Measurements from ENCODE around the gene EXOC6B. TPM values are rescaled to one million over a fixed set of nuclear protein-coding genes. Genes with fewer than 3 reads are reported as not detected.

EXOC6B gene
- total and polyA plus RNA-seq, 2 of the 8 experiments (the other 6 are each of a cell fraction or from before 2014, with no cell fraction given), result 13.5 to 33.0 TPM

GRCh38 chr2:72548081-72548764, 277.6 kb downstream of the EXOC6B start:
- FAIRE-seq (no peak), DNase-seq (ENCODE audit: low read depth in 1 of 2, low spot score in 2 of 2) (no peak)
- Histone ChIP-seq H3K79me2 (ENCODE audit: control insufficient read depth in 1 of 2, insufficient read depth in 2 of 2, low read length in 2 of 2) (no peaks in the 10 kb centered on the region), H3K23me2 (ENCODE audit: low read depth, low read length) (no peaks in the 10 kb centered on the region), H3K4me1 (replicated peaks in 1 of 4; ENCODE audit: control insufficient read depth in 3 of 4, insufficient read depth in 4 of 4, low read length in 3 of 4) (no peaks in the 10 kb centered on the region), H4K8ac (ENCODE audit: extremely low read depth, insufficient read depth, low read length) (no peak overlapping the region), H3K9me3 (ENCODE audit: insufficient read depth in 2 of 2, low read depth in 1 of 2, low read length in 1 of 2) (no peaks in the 10 kb centered on the region), H4K5ac (ENCODE audit: insufficient read length, low read depth, low read length) (no peak overlapping the region), H4K91ac (replicated peaks; ENCODE audit: insufficient read length, low read length) (no peak overlapping the region), H2BK12ac (ENCODE audit: low read depth, low read length) (no peak overlapping the region), H2BK5ac (ENCODE audit: low read depth, low read length) (no peak overlapping the region), H3K27me3 (replicated peaks in 1 of 4; ENCODE audit: control insufficient read depth in 3 of 4, extremely low read depth in 1 of 4, insufficient read depth in 3 of 4, low read length in 3 of 4) (no peaks in the 10 kb centered on the region), H3K27ac (ENCODE audit: low read depth, low read length) (no peak overlapping the region), H2BK120ac (replicated peaks; ENCODE audit: low read depth, low read length) (no peak overlapping the region), H3K14ac (ENCODE audit: insufficient read length) (no peak overlapping the region), H2AFZ (ENCODE audit: low read length) (no peak overlapping the region), H3K4me2 (ENCODE audit: insufficient read depth in 1 of 2, low read depth in 2 of 2, low read length in 2 of 2) (no peak overlapping the region), H3K36me3 (ENCODE audit: control insufficient read depth in 2 of 4, insufficient read depth in 4 of 4, low read length in 3 of 4) (no peaks in the 10 kb centered on the region), H2BK20ac (ENCODE audit: low read length) (no peak overlapping the region), H3K56ac (replicated peaks; ENCODE audit: insufficient read length, low read depth, low read length) (no peak overlapping the region), H3K9ac (replicated peaks in 1 of 4; ENCODE audit: extremely low read depth in 1 of 4, low read depth in 3 of 4, low read length in 3 of 4) (no peak overlapping the region), H3K4ac (replicated peaks; ENCODE audit: insufficient read length, low read depth, low read length) (no peak overlapping the region), H2BK15ac (ENCODE audit: low read length) (no peak overlapping the region), H3K79me1 (ENCODE audit: low read depth, low read length) (no peaks in the 10 kb centered on the region), H3K23ac (ENCODE audit: insufficient read length) (no peak overlapping the region), H3K18ac (ENCODE audit: extremely low read depth, low read length) (no peak overlapping the region), H4K20me1 (replicated peaks in 1 of 2; ENCODE audit: control insufficient read depth in 1 of 2, insufficient read depth in 2 of 2, low read length in 2 of 2) (no peaks in the 10 kb centered on the region), H2AK5ac (ENCODE audit: low read depth, low read length) (no peak overlapping the region), H3K4me3 (ENCODE audit: extremely low read depth in 1 of 4, insufficient read depth in 2 of 4, low read depth in 3 of 4, low read length in 4 of 4) (no peak overlapping the region)
- POLR2A ChIA-PET (ENCODE audit: partially characterized antibody), result no interaction called here
- CTCF ChIA-PET (ENCODE audit: partially characterized antibody), result no interaction called here
- 90% methylated on average over 5 of the region's 5 CpGs; no CpG with 5 or more reads in 1 of the 2 experiments for WGBS, 2 experiments (ENCODE audit: extremely low coverage in 1 of 2, insufficient coverage in 1 of 2, insufficient read length in 1 of 2, insufficient replicate concordance in 2 of 2, low coverage in 1 of 2, low lambda C conversion rate in 2 of 2, missing lambda C conversion rate in 1 of 2)
- TF ChIP-seq BACH1 (IDR thresholded peaks at IDR 0.05; ENCODE audit: low read length), result no peak
